SH-SY5Y (cell line): Measurements from ENCODE around the gene ZC2HC1C.

Experiments used
- GATA2 ChIP-seq: IDR thresholded peaks from 2 replicates; pipeline ENCODE4 v1.6.1; 2011; ENCODE audit warnings: mild to moderate bottlenecking, low read depth, low read length
- GATA3 ChIP-seq: IDR thresholded peaks from 2 replicates; pipeline ENCODE4 v1.6.1; 2011; ENCODE audit warnings: low read depth, mild to moderate bottlenecking, low read length, moderate library complexity

GRCh38 chr14:75113932-75114539 lies 44.6 kb downstream of the ZC2HC1C start:
- TF ChIP-seq GATA2: no peak
- TF ChIP-seq GATA3: no peak
